Measurements from ENCODE around the gene PAQR8. TPM values are rescaled to one million over a fixed set of nuclear protein-coding genes. Genes with fewer than 3 reads are reported as not detected.

The PAQR8 gene
- total and polyA plus RNA-seq, 2 of the 13 experiments (the other 11 are each of a cell fraction or from before 2014, with no cell fraction given) = 37.7 to 50.7 TPM

- TF ChIP-seq AHDC1 (CRISPR knock-in tag; IDR thresholded peaks at IDR 0.05; ENCODE audit: borderline replicate concordance) (no peak), ZNF574 (CRISPR knock-in tag; IDR thresholded peaks at IDR 0.05) (peak; percentile 67), ARNT2 (CRISPR knock-in tag; IDR thresholded peaks at IDR 0.05; ENCODE audit: low read depth) (no peak; the same call in 1 of the 2 replicates), ZBTB7B (CRISPR knock-in tag; IDR thresholded peaks at IDR 0.05) (peak; percentile 27; the same call in 1 of the 2 replicates), THYN1 (CRISPR knock-in tag; IDR thresholded peaks at IDR 0.05; ENCODE audit: borderline replicate concordance, low read depth) (peak; percentile 55; the same call in 1 of the 2 replicates), PHF5A (CRISPR knock-in tag; IDR thresholded peaks at IDR 0.05; ENCODE audit: low read depth, unreplicated experiment) (peak; percentile 65), RELA (CRISPR knock-in tag; IDR thresholded peaks at IDR 0.05) (no peak), ZNF879 (CRISPR knock-in tag; IDR thresholded peaks at IDR 0.05) (no peak), ATF2 (CRISPR knock-in tag; IDR thresholded peaks at IDR 0.05) (peak; percentile 40; the same call in 1 of the 2 replicates), BORCS8-MEF2B (CRISPR knock-in tag; IDR thresholded peaks at IDR 0.05) (peak; percentile 65; the same call in 1 of the 2 replicates), ZNF326 (CRISPR knock-in tag; IDR thresholded peaks at IDR 0.05; ENCODE audit: borderline replicate concordance) (no peak), ZNF441 (CRISPR knock-in tag; IDR thresholded peaks at IDR 0.05; ENCODE audit: borderline replicate concordance) (peak; percentile 95), MTA1 (CRISPR knock-in tag; IDR thresholded peaks at IDR 0.05; ENCODE audit: borderline replicate concordance) (peak; percentile 43), CREM (IDR thresholded peaks at IDR 0.05) (peak; percentile 85), CREM (CRISPR knock-in tag; IDR thresholded peaks at IDR 0.05) (no peak), GTF3A (CRISPR knock-in tag; conservative IDR thresholded peaks at IDR 0.05) (no peak), AHR (CRISPR knock-in tag; IDR thresholded peaks at IDR 0.05) (no peak), ZNF569 (CRISPR knock-in tag; IDR thresholded peaks at IDR 0.05; ENCODE audit: borderline replicate concordance) (no peak), FOXM1 (CRISPR knock-in tag; IDR thresholded peaks at IDR 0.05) (no peak), ZNF75D (CRISPR knock-in tag; IDR thresholded peaks at IDR 0.05; ENCODE audit: borderline replicate concordance) (0 out of 2 replicates have a peak, but pooled peaks have one; percentile 68)
Observed at GRCh38 chr6:52325695-52326471, 36.1 kb upstream of the PAQR8 start (continued).
